ENCODE data around the gene KCNA4. TPM values are rescaled to one million over a fixed set of nuclear protein-coding genes. Genes with fewer than 3 reads are reported as not detected.

Gene KCNA4
- total RNA-seq, 1 experiment from 2014 or later = not detected

DNA sequence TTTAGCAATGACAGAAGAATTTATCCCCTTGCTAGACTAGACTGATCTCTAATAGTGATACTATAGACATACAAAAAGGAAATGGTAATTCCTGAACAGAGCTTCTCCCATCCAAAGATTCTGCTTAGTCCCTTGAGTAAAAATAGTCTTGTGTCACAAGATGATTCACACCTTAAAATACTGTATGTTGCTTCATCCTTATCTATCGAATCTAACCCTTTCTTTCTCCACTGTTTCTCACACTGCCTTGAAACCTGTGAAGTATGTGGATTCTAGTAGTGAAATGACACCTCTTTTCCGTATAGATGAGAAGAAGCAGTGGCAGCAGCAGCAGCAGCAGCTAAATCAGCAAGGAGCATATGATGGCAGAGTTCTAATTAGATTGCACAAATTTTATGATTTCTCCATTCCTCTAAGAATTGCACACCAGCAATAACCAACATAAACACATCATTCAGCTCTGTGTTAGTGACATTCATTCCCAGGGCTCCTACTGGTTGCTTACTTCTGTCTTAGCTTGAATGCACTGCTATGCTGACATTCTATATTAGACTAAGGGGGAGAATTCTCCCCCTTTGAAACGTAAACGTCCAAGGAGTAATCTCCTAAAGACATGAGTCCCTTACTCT is 14.6 kb downstream of the KCNA4 start:
- POLR2A ChIA-PET (ENCODE audit: low non-redundant PET) = no interaction called here
- no peak overlapping the region for H3K4me3 ChIP-seq (ENCODE audit: low read depth, low read length, poor library complexity, severe bottlenecking)
- no peak overlapping the region for H3K27ac ChIP-seq (ENCODE audit: low read depth, low read length, poor library complexity, severe bottlenecking)
- no peak for TF ChIP-seq CTCF (conservative IDR thresholded peaks at IDR 0.05; ENCODE audit: low read depth, low read length)
- no peak for TF ChIP-seq EZH2 (IDR thresholded peaks at IDR 0.05; ENCODE audit: borderline replicate concordance, low read depth, low read length, poor library complexity, severe bottlenecking)
- no peaks in the 10 kb centered on the region for H3K27me3 ChIP-seq (replicated peaks; ENCODE audit: insufficient read depth, low read depth, low read length, poor library complexity)
- no peaks in the 10 kb centered on the region for H3K9me3 ChIP-seq (ENCODE audit: low read depth, low read length, poor library complexity, severe bottlenecking)
- no peaks in the 10 kb centered on the region for H3K4me1 ChIP-seq (ENCODE audit: insufficient read depth, low read length, poor library complexity, severe bottlenecking)
- CTCF ChIA-PET = no interaction called here
- intact Hi-C loops (cut with micrococcal nuclease; ENCODE audit: unreplicated experiment) = no loop called here
- no peak for DNase-seq (ENCODE audit: low spot score)
- H3K36me3 ChIP-seq (ENCODE audit: insufficient read depth, low read length, poor library complexity, severe bottlenecking) = no peaks in the 10 kb centered on the region
- no TSS peak for BruUV-seq (replicated peaks)

DNA sequence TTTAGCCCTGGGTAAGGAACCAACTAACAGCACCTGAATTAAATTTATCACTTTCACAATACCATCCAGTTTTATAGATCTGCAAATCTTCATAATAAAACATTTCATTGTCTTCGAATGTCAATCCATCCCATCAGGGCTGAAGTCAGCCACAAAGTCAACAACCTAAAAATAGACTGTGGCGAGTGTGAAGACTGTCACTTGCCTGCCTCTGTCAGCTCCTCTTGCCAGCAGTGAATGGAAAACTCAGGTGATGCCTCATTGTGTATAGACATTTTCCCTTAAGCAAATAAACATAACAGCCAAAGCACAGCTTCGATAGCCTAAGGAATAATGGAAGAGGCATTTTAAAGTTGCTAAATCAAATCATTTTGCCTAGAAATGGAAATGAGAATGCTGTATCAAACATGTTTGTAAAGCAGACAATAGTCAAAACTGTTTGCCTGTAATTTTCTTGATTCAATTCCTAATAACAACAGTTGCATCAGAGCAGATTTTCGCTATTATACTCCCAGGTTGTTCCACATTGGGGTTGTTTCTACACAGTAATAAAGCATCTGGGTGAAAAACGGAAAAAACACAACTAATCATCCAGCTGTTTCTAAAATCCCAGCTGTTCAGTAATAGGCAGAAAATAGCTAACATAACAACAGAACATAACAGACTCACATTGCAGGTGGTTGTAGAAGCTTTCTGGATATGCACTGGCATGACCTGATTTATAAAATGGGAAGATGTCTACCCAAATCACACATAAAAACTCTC is 15.7 kb downstream of the KCNA4 start:
- H3K27ac ChIP-seq (ENCODE audit: low read depth, low read length, poor library complexity, severe bottlenecking) = no peak overlapping the region
- ChIA-PET POLR2A (ENCODE audit: low non-redundant PET) (no interaction called here), CTCF (no interaction called here)
- intact Hi-C loops (cut with micrococcal nuclease; ENCODE audit: unreplicated experiment) = no loop called here
- BruUV-seq (replicated peaks) = no TSS peak
- TF ChIP-seq EZH2 (IDR thresholded peaks at IDR 0.05; ENCODE audit: borderline replicate concordance, low read depth, low read length, poor library complexity, severe bottlenecking) = no peak
- no peak for TF ChIP-seq CTCF (conservative IDR thresholded peaks at IDR 0.05; ENCODE audit: low read depth, low read length)
- no peaks in the 10 kb centered on the region for H3K27me3 ChIP-seq (replicated peaks; ENCODE audit: insufficient read depth, low read depth, low read length, poor library complexity)
- DNase-seq (ENCODE audit: low spot score) = no peak
- H3K9me3 ChIP-seq (ENCODE audit: low read depth, low read length, poor library complexity, severe bottlenecking) = no peaks in the 10 kb centered on the region
- no peaks in the 10 kb centered on the region for H3K36me3 ChIP-seq (ENCODE audit: insufficient read depth, low read length, poor library complexity, severe bottlenecking)
- no peaks in the 10 kb centered on the region for H3K4me1 ChIP-seq (ENCODE audit: insufficient read depth, low read length, poor library complexity, severe bottlenecking)
- H3K4me3 ChIP-seq (ENCODE audit: low read depth, low read length, poor library complexity, severe bottlenecking) = no peak overlapping the region

- CTCF ChIA-PET = no interaction called here
- Histone ChIP-seq H3K36me3 (ENCODE audit: insufficient read depth, low read length, poor library complexity, severe bottlenecking) (no peaks in the 10 kb centered on the region), H3K9me3 (ENCODE audit: low read depth, low read length, poor library complexity, severe bottlenecking) (peaks cover 8% of the 10 kb centered on the region), H3K4me3 (ENCODE audit: low read depth, low read length, poor library complexity, severe bottlenecking) (no peak overlapping the region), H3K4me1 (ENCODE audit: insufficient read depth, low read length, poor library complexity, severe bottlenecking) (no peaks in the 10 kb centered on the region), H3K27ac (ENCODE audit: low read depth, low read length, poor library complexity, severe bottlenecking) (no peak overlapping the region), H3K27me3 (replicated peaks; ENCODE audit: insufficient read depth, low read depth, low read length, poor library complexity) (no peaks in the 10 kb centered on the region)
- no peak for DNase-seq (ENCODE audit: low spot score)
- POLR2A ChIA-PET (ENCODE audit: low non-redundant PET) = no interaction called here
- BruUV-seq (replicated peaks) = no TSS peak
- intact Hi-C loops (cut with micrococcal nuclease; ENCODE audit: unreplicated experiment) = no loop called here
- no peak for TF ChIP-seq EZH2 (IDR thresholded peaks at IDR 0.05; ENCODE audit: borderline replicate concordance, low read depth, low read length, poor library complexity, severe bottlenecking)
Measured at GRCh38 chr11:29996016-29996415, 20.8 kb downstream of the KCNA4 start.

All from A673 (cell line).